T-helper 17 cell (primary cell): Measurements from ENCODE around the gene PGBD5. TPM values are rescaled to one million over a fixed set of nuclear protein-coding genes. Genes with fewer than 3 reads are reported as not detected.

Experiments
- ATAC-seq: fragments of 150-1000 bp; cut with Tn5 transposase; 2 replicates; pipeline ENCODE4 v1.10.0; 2021; ENCODE audit warnings: mild to moderate bottlenecking, moderate library complexity
- DNase-seq, 3 donors: peaks; one replicate each; pipeline versions ENCODE4 v3.0.0 to v3.0.0-alpha.2; 2020 to 2021
- H3K9me3 ChIP-seq: one replicate; pipeline ENCODE4 v1.7.0; 2013; ENCODE audit warnings: low read length, mild to moderate bottlenecking; ENCODE audit not compliant: control insufficient read depth, poor library complexity, severe bottlenecking
- H3K27ac Mint-ChIP-seq: one replicate; pipeline ENCODE4 v1.8.0; 2022; ENCODE audit warnings: mild to moderate bottlenecking, moderate library complexity, mixed read lengths
- H3K27me3 Mint-ChIP-seq: one replicate; pipeline ENCODE4 v1.8.0; 2022; ENCODE audit warnings: mixed read lengths
- H3K36me3 Mint-ChIP-seq: one replicate; pipeline ENCODE4 v1.8.0; 2022; ENCODE audit warnings: low read depth, mixed read lengths
- H3K4me1 Mint-ChIP-seq: one replicate; pipeline ENCODE4 v1.8.0; 2022; ENCODE audit warnings: mild to moderate bottlenecking, mixed read lengths
- H3K4me3 Mint-ChIP-seq: one replicate; pipeline ENCODE4 v1.8.0; 2022; ENCODE audit warnings: mild to moderate bottlenecking, moderate library complexity, mixed read lengths
- total RNA-seq, 4 donors: library from RNA in 2 of 4; stranded (reverse) in 2 of 4; gene quantifications; one replicate each; pipeline ENCODE4 v1.2.3 and lab custom pipeline; 2022 to 2026

The PGBD5 gene
- total RNA-seq, 2 donors from 2014 or later, result not detected

GRCh38 chr1:230375780-230376179 lies 50.4 kb downstream of the PGBD5 start:
- peaks cover 14% of the 10 kb centered on the region for H3K27me3 Mint-ChIP-seq
- H3K4me3 Mint-ChIP-seq, result no peak overlapping the region
- H3K27ac Mint-ChIP-seq, result no peak overlapping the region
- DNase-seq (no peak), ATAC-seq (no peak)
- H3K9me3 ChIP-seq, result peaks cover 6% of the 10 kb centered on the region
- H3K4me1 Mint-ChIP-seq, result peaks cover 4% of the 10 kb centered on the region
- H3K36me3 Mint-ChIP-seq, result no peaks in the 10 kb centered on the region

GRCh38 chr1:230375147-230375546 lies 51.0 kb downstream of the PGBD5 start:
- no peaks in the 10 kb centered on the region for H3K36me3 Mint-ChIP-seq
- H3K4me1 Mint-ChIP-seq, result peaks cover 4% of the 10 kb centered on the region
- no peak overlapping the region for H3K4me3 Mint-ChIP-seq
- no peak for DNase-seq
- peaks cover 3% of the 10 kb centered on the region for H3K9me3 ChIP-seq
- no peak overlapping the region for H3K27ac Mint-ChIP-seq
- peaks cover 14% of the 10 kb centered on the region for H3K27me3 Mint-ChIP-seq
- no peak for ATAC-seq

GRCh38 chr1:230371923-230372703 lies 54.0 kb downstream of the PGBD5 start:
- H3K9me3 ChIP-seq, result no peaks in the 10 kb centered on the region
- Mint-ChIP-seq H3K27me3 (peaks cover 39% of the 10 kb centered on the region), H3K4me3 (no peak overlapping the region), H3K36me3 (no peaks in the 10 kb centered on the region), H3K27ac (no peak overlapping the region), H3K4me1 (peaks cover 5% of the 10 kb centered on the region)
- DNase-seq, result no peak
- ATAC-seq, result no peak

- H3K9me3 ChIP-seq, result no peaks in the 10 kb centered on the region
- Mint-ChIP-seq H3K36me3 (no peaks in the 10 kb centered on the region), H3K27ac (no peak overlapping the region), H3K4me1 (peaks cover 6% of the 10 kb centered on the region), H3K27me3 (peaks cover 53% of the 10 kb centered on the region), H3K4me3 (no peak overlapping the region)
- no peak for DNase-seq
- ATAC-seq, result no peak
Measured at GRCh38 chr1:230370109-230370508, 56.0 kb downstream of the PGBD5 start.

- H3K9me3 ChIP-seq, result no peaks in the 10 kb centered on the region
- no peak overlapping the region for H3K27ac Mint-ChIP-seq
- H3K4me3 Mint-ChIP-seq, result no peak overlapping the region
- peaks cover 6% of the 10 kb centered on the region for H3K4me1 Mint-ChIP-seq
- no peaks in the 10 kb centered on the region for H3K36me3 Mint-ChIP-seq
- DNase-seq (no peak), ATAC-seq (no peak)
- peaks cover 53% of the 10 kb centered on the region for H3K27me3 Mint-ChIP-seq
Measured at GRCh38 chr1:230368871-230369270, 57.3 kb downstream of the PGBD5 start.

GRCh38 chr1:230368363-230368762 lies 57.8 kb downstream of the PGBD5 start:
- no peak for DNase-seq
- no peaks in the 10 kb centered on the region for H3K9me3 ChIP-seq
- no peaks in the 10 kb centered on the region for H3K36me3 Mint-ChIP-seq
- peaks cover 55% of the 10 kb centered on the region for H3K27me3 Mint-ChIP-seq
- no peak for ATAC-seq
- H3K4me3 Mint-ChIP-seq, result no peak overlapping the region
- H3K4me1 Mint-ChIP-seq, result peaks cover 6% of the 10 kb centered on the region
- no peak overlapping the region for H3K27ac Mint-ChIP-seq

GRCh38 chr1:230366504-230366915 lies 59.6 kb downstream of the PGBD5 start:
- H3K9me3 ChIP-seq, result no peaks in the 10 kb centered on the region
- H3K4me1 Mint-ChIP-seq, result peaks cover 2% of the 10 kb centered on the region
- H3K27me3 Mint-ChIP-seq, result peaks cover 49% of the 10 kb centered on the region
- ATAC-seq (no peak), DNase-seq (no peak)
- no peak overlapping the region for H3K27ac Mint-ChIP-seq
- H3K4me3 Mint-ChIP-seq, result no peak overlapping the region
- no peaks in the 10 kb centered on the region for H3K36me3 Mint-ChIP-seq

- ATAC-seq (no peak), DNase-seq (no peak)
- H3K4me1 Mint-ChIP-seq, result peaks cover 2% of the 10 kb centered on the region
- no peak overlapping the region for H3K27ac Mint-ChIP-seq
- no peak overlapping the region for H3K4me3 Mint-ChIP-seq
- H3K27me3 Mint-ChIP-seq, result peaks cover 52% of the 10 kb centered on the region
- H3K36me3 Mint-ChIP-seq, result no peaks in the 10 kb centered on the region
- no peaks in the 10 kb centered on the region for H3K9me3 ChIP-seq
Measured at GRCh38 chr1:230365723-230366307, 60.3 kb downstream of the PGBD5 start.

GRCh38 chr1:230362949-230363348 lies 63.2 kb downstream of the PGBD5 start:
- H3K36me3 Mint-ChIP-seq, result no peaks in the 10 kb centered on the region
- no peaks in the 10 kb centered on the region for H3K9me3 ChIP-seq
- H3K4me1 Mint-ChIP-seq, result peaks cover 2% of the 10 kb centered on the region
- no peak overlapping the region for H3K27ac Mint-ChIP-seq
- ATAC-seq, result no peak
- peaks cover 32% of the 10 kb centered on the region for H3K27me3 Mint-ChIP-seq
- no peak for DNase-seq
- no peak overlapping the region for H3K4me3 Mint-ChIP-seq

- no peak for DNase-seq
- Mint-ChIP-seq H3K36me3 (no peaks in the 10 kb centered on the region), H3K4me1 (no peaks in the 10 kb centered on the region), H3K27ac (no peak overlapping the region), H3K4me3 (no peak overlapping the region), H3K27me3 (peaks cover 29% of the 10 kb centered on the region)
- no peak for ATAC-seq
- no peaks in the 10 kb centered on the region for H3K9me3 ChIP-seq
Measured at GRCh38 chr1:230361941-230362340, 64.2 kb downstream of the PGBD5 start.

- ATAC-seq, result no peak
Measured at GRCh38 chr1:230359992-230360668, 66.0 kb downstream of the PGBD5 start.

GRCh38 chr1:230356869-230357794 lies 69.0 kb downstream of the PGBD5 start:
- H3K9me3 ChIP-seq, result no peaks in the 10 kb centered on the region
- peaks cover 36% of the 10 kb centered on the region for H3K27me3 Mint-ChIP-seq
- DNase-seq, result no peak
- no peaks in the 10 kb centered on the region for H3K36me3 Mint-ChIP-seq
- H3K4me1 Mint-ChIP-seq, result no peaks in the 10 kb centered on the region
- H3K4me3 Mint-ChIP-seq, result no peak overlapping the region
- no peak overlapping the region for H3K27ac Mint-ChIP-seq
- no peak for ATAC-seq

More at GRCh38 chr1:230359992-230360668, 66.0 kb downstream of the PGBD5 start:
- Mint-ChIP-seq H3K36me3 (no peaks in the 10 kb centered on the region), H3K27me3 (peaks cover 33% of the 10 kb centered on the region), H3K27ac (no peak overlapping the region), H3K4me3 (no peak overlapping the region), H3K4me1 (no peaks in the 10 kb centered on the region)
- DNase-seq, result no peak
- H3K9me3 ChIP-seq, result no peaks in the 10 kb centered on the region

GRCh38 chr1:230356190-230356589 lies 69.9 kb downstream of the PGBD5 start:
- Mint-ChIP-seq H3K27ac (no peak overlapping the region), H3K4me1 (no peaks in the 10 kb centered on the region), H3K4me3 (no peak overlapping the region), H3K36me3 (no peaks in the 10 kb centered on the region), H3K27me3 (peaks cover 37% of the 10 kb centered on the region)
- DNase-seq (no peak), ATAC-seq (no peak)
- H3K9me3 ChIP-seq, result no peaks in the 10 kb centered on the region
